Neuronal stem cell (in vitro differentiated cells): Measurements from ENCODE around the gene EPS8L2.
A peak's percentile ranks its signal among the peaks of the same experiment; 100 is the strongest.

Source experiments
- DNase-seq: peaks from one replicate; pipeline ENCODE4 v3.0.0-alpha.2; 2013; ENCODE audit warnings: low spot score
- H2AFZ ChIP-seq: one replicate; pipeline ENCODE4 v1.6.1; 2013; ENCODE audit warnings: mild to moderate bottlenecking, low read length, inconsistent platforms
- H2AK5ac ChIP-seq: 2 replicates; pipeline ENCODE4 v1.6.1; 2013; ENCODE audit warnings: low read depth, mild to moderate bottlenecking, inconsistent platforms, low read length, moderate library complexity, mixed read lengths
- H2BK120ac ChIP-seq: 2 replicates; pipeline ENCODE4 v1.6.1; 2013; ENCODE audit warnings: low read depth, mild to moderate bottlenecking, inconsistent platforms, low read length, moderate library complexity, mixed read lengths
- H2BK12ac ChIP-seq: one replicate; pipeline ENCODE4 v1.6.1; 2013; ENCODE audit warnings: low read length, inconsistent platforms
- H2BK15ac ChIP-seq: 2 replicates; pipeline ENCODE4 v1.6.1; 2013; ENCODE audit warnings: mild to moderate bottlenecking, low read length, inconsistent platforms, mixed read lengths
- H2BK5ac ChIP-seq: one replicate; pipeline ENCODE4 v1.6.1; 2013; ENCODE audit warnings: inconsistent platforms, mild to moderate bottlenecking, low read length, moderate library complexity
- H3K14ac ChIP-seq: one replicate; pipeline ENCODE4 v1.6.1; 2013; ENCODE audit warnings: low read length, inconsistent platforms
- H3K18ac ChIP-seq: 2 replicates; pipeline ENCODE4 v1.6.1; 2013; ENCODE audit warnings: low read length, inconsistent platforms
- H3K23ac ChIP-seq: 2 replicates; pipeline ENCODE4 v1.6.1; 2013; ENCODE audit warnings: low read depth, mild to moderate bottlenecking, mixed read lengths, low read length, inconsistent platforms; ENCODE audit not compliant: poor library complexity
- H3K27ac ChIP-seq: replicated peaks from 3 replicates; pipeline ENCODE4 v1.5.1; 2013; ENCODE audit warnings: low read length, inconsistent platforms
- H3K27me3 ChIP-seq, 3 experiments: 2 replicates each; pipeline ENCODE4 v1.6.1; 2013; ENCODE audit warnings: low read length in 3 of 3, mild to moderate bottlenecking in 2 of 3, inconsistent platforms in 1 of 3, low read depth in 1 of 3, mixed read lengths in 1 of 3, moderate library complexity in 1 of 3; ENCODE audit not compliant: control insufficient read depth in 3 of 3, insufficient read depth in 3 of 3
- H3K36me3 ChIP-seq, 2 donors: replicated peaks in 1 of 2; 2 replicates each; pipeline ENCODE4 v1.6.1; 2013; ENCODE audit warnings: low read length in 2 of 2; ENCODE audit not compliant: control insufficient read depth in 2 of 2, insufficient read depth in 2 of 2
- H3K4ac ChIP-seq: 2 replicates; pipeline ENCODE4 v1.6.1; 2013; ENCODE audit warnings: inconsistent platforms, mild to moderate bottlenecking, low read length, moderate library complexity
- H3K4me1 ChIP-seq, 2 donors: 1 replicate in 1 of 2; 2 replicates in 1 of 2; pipeline ENCODE4 v1.6.1; 2013; ENCODE audit warnings: low read length in 2 of 2, low read depth in 1 of 2; ENCODE audit not compliant: control insufficient read depth in 2 of 2, insufficient read depth in 1 of 2
- H3K4me2 ChIP-seq: one replicate; pipeline ENCODE4 v1.6.1; 2013; ENCODE audit warnings: mild to moderate bottlenecking, low read length, inconsistent platforms; ENCODE audit not compliant: insufficient read depth, poor library complexity, severe bottlenecking
- H3K4me3 ChIP-seq, 2 donors: 2 replicates each; pipeline ENCODE4 v1.5.1; 2013; ENCODE audit warnings: low read length in 2 of 2, mild to moderate bottlenecking in 2 of 2, inconsistent platforms in 1 of 2, moderate library complexity in 1 of 2
- H3K79me1 ChIP-seq: one replicate; pipeline ENCODE4 v1.6.1; 2013; ENCODE audit warnings: low read depth, mild to moderate bottlenecking, inconsistent platforms, low read length, moderate library complexity
- H3K9ac ChIP-seq: one replicate; pipeline ENCODE4 v1.6.1; 2013; ENCODE audit warnings: mild to moderate bottlenecking, low read depth, low read length, inconsistent platforms; ENCODE audit not compliant: poor library complexity
- H3K9me3 ChIP-seq, 2 donors: replicated peaks in 1 of 2; 2 replicates each; pipeline versions ENCODE3 to v1.6.1; 2013; ENCODE audit warnings: low read length in 2 of 2, mild to moderate bottlenecking in 2 of 2, inconsistent platforms in 1 of 2, low read depth in 1 of 2, mixed read lengths in 1 of 2, moderate library complexity in 1 of 2; ENCODE audit not compliant: control insufficient read depth in 2 of 2, insufficient read depth in 1 of 2
- H4K8ac ChIP-seq: one replicate; pipeline ENCODE4 v1.6.1; 2013; ENCODE audit warnings: low read depth, mild to moderate bottlenecking, inconsistent platforms, low read length, moderate library complexity
- H4K91ac ChIP-seq: one replicate; pipeline ENCODE4 v1.6.1; 2013; ENCODE audit warnings: low read length, low read depth, mild to moderate bottlenecking, inconsistent platforms; ENCODE audit not compliant: poor library complexity
- WGBS, 2 donors: extraction: QIAGEN DNeasy Blood & Tissue Kit; methylation state at CpG; one replicate each; pipeline ENCODE4 v1.1.7; 2013; ENCODE audit warnings: missing lambda C conversion rate in 2 of 2, mixed read lengths in 1 of 2; ENCODE audit not compliant: insufficient read length in 2 of 2, insufficient replicate concordance in 1 of 2; ENCODE audit errors: extremely low coverage in 2 of 2; 5-methylcytosine and 5-hydroxymethylcytosine counted together

EPS8L2 gene

DNA sequence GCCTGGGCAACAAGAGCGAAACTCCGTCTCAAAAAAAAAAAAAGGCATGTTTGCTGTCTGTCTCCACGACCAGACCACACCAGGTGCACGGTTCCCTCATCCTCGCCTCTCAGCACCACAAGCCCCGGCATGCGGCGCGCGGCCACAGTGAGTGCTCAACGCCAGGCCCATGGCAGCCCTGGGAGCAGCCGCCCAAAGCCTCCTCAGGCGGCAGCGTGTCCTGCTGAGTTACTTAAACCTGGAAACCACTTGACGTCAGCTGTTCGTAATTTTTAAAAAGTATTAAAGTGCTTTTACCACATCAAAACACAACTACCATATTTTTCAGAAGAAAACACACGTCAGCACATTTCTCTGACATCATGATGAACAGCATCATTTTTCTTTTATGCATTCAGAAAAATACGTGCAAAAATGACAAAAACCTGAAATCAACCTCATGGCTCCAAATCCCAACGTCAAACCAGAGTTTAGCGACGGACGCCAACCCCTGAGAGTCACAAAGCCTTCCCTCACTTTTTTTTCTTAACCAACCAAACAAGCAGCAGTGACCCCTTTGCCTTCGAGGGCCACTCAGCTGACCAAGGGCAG, 13.1 kb upstream of the EPS8L2 start:
- no peak overlapping the region for H4K91ac ChIP-seq
- H2BK5ac ChIP-seq, result no peak overlapping the region
- H2BK12ac ChIP-seq, result no peak overlapping the region
- peaks cover 13 to 22% of the 10 kb centered on the region in 2 donors for H3K4me1 ChIP-seq
- H3K4ac ChIP-seq, result no peak overlapping the region
- peak overlapping the region; percentile 91 for H3K23ac ChIP-seq
- no peak overlapping the region for H2BK120ac ChIP-seq
- no peak overlapping the region for H3K14ac ChIP-seq
- no peak overlapping the region for H3K18ac ChIP-seq
- H2AFZ ChIP-seq, result no peak overlapping the region
- H3K27ac ChIP-seq, result peak overlapping the region; percentile 35
- H2BK15ac ChIP-seq, result no peak overlapping the region
- peak overlapping the region; percentile 60 for H3K9ac ChIP-seq
- H4K8ac ChIP-seq, result no peak overlapping the region
- no peak overlapping the region for H3K4me3 ChIP-seq
- DNase-seq, result no peak
- H3K9me3 ChIP-seq, result no peaks in the 10 kb centered on the region
- peaks cover 16 to 32% of the 10 kb centered on the region in 2 donors for H3K36me3 ChIP-seq
- peaks cover 18% of the 10 kb centered on the region for H3K79me1 ChIP-seq
- H2AK5ac ChIP-seq, result no peak overlapping the region
- peak overlapping the region; percentile 32 for H3K4me2 ChIP-seq
- no peaks in the 10 kb centered on the region for H3K27me3 ChIP-seq
- WGBS, 2 donors, result no CpG with 5 or more reads among the region's 23 CpGs

DNA sequence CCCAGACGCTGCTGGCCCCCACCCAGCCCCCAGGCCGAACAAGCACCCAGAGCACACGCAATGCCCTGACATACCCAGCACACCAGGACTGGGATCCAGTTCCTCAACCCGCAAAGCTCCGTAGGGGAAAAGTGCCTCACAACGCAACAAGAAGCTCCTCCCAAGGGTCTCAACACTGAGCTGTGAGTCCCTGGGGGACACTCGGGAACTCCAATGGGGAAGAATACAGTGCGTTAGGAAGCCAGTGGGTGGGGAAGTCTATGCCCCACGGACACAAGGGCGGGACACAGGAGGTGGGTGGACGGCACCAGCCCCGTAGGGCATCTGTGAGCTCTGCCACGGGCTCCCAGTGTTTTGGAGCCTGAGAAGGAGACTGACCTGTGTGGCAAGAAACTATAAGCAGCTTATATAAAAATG, 12.6 kb upstream of the EPS8L2 start:
- H3K9me3 ChIP-seq, result no peaks in the 10 kb centered on the region
- no peak overlapping the region for H4K8ac ChIP-seq
- peak overlapping the region; percentile 97 for H2AK5ac ChIP-seq
- no peak overlapping the region for H3K18ac ChIP-seq
- H2BK5ac ChIP-seq, result no peak overlapping the region
- H3K27me3 ChIP-seq, result no peaks in the 10 kb centered on the region
- H2BK120ac ChIP-seq, result no peak overlapping the region
- H4K91ac ChIP-seq, result no peak overlapping the region
- peak overlapping the region; percentile 27 for H3K23ac ChIP-seq
- no peak overlapping the region for H3K4me3 ChIP-seq
- no peak overlapping the region for H3K4ac ChIP-seq
- H2BK15ac ChIP-seq, result no peak overlapping the region
- WGBS, 2 donors, result no CpG with 5 or more reads among the region's 13 CpGs
- peaks cover 13 to 27% of the 10 kb centered on the region in 2 donors for H3K36me3 ChIP-seq
- peak overlapping the region; percentile 71 for H3K4me2 ChIP-seq
- no peak overlapping the region for H2BK12ac ChIP-seq
- H3K27ac ChIP-seq, result peak overlapping the region; percentile 35
- peaks cover 18% of the 10 kb centered on the region for H3K79me1 ChIP-seq
- H3K14ac ChIP-seq, result no peak overlapping the region
- H3K9ac ChIP-seq, result peak overlapping the region; percentile 61
- H3K4me1 ChIP-seq, result peaks cover 13 to 27% of the 10 kb centered on the region in 2 donors
- no peak overlapping the region for H2AFZ ChIP-seq
- no peak for DNase-seq

DNA sequence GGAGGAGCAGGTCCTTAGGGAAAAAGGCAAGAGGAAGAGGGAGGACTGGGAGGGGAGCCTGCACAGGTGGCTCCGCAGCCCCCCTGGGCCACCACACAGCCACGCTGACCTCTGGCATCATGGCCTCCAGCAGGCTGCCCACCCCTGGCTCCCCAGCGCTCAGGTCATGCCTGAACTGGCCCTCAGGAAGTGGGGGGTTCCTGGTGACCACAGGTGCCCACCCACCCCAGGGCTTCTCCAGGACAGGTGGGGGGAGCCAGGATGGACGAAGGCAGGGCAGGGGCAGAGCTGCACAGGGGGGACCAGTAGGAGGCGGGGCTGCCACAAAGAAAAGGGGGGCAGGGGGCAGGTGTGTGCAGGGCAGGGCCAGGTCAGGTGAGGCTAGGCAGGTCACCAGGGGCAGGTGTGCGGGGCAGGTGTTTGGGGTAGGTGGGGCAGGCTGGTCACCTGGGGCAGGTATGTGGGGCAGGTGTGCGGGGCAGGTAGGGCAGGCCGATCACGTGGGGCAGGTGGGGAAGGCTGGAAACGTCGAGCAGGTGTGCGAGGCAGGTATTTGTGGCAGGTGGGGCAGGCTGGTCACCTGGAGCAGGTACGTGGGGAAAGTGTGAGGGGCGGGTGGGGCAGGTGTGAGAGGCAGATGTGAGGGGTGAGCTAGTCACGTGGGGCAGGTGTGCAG, 12.0 kb upstream of the EPS8L2 start:
- Histone ChIP-seq H2BK5ac (peak overlapping the region; percentile 53), H3K4me2 (peak overlapping the region; percentile 71), H3K27ac (no peak overlapping the region), H3K4me1 (peaks cover 13 to 29% of the 10 kb centered on the region in 2 donors), H3K27me3 (no peaks in the 10 kb centered on the region), H3K79me1 (peaks cover 18% of the 10 kb centered on the region), H2BK120ac (peak overlapping the region; percentile 91), H3K9me3 (no peaks in the 10 kb centered on the region), H3K9ac (peak overlapping the region; percentile 81), H3K36me3 (peaks cover 8 to 21% of the 10 kb centered on the region in 2 donors), H3K18ac (peak overlapping the region; percentile 92), H3K14ac (peak overlapping the region; percentile 71), H4K8ac (no peak overlapping the region), H4K91ac (no peak overlapping the region), H3K4me3 (peak overlapping the region; percentile 70 to 81), H2BK12ac (peak overlapping the region; percentile 73), H2AK5ac (peak overlapping the region; percentile 97), H2AFZ (no peak overlapping the region), H3K4ac (peak overlapping the region; percentile 84), H3K23ac (peak overlapping the region; percentile 94), H2BK15ac (peak overlapping the region; percentile 67)
- WGBS, 2 donors, result no CpG with 5 or more reads among the region's 15 CpGs
- DNase-seq, result no peak

DNA sequence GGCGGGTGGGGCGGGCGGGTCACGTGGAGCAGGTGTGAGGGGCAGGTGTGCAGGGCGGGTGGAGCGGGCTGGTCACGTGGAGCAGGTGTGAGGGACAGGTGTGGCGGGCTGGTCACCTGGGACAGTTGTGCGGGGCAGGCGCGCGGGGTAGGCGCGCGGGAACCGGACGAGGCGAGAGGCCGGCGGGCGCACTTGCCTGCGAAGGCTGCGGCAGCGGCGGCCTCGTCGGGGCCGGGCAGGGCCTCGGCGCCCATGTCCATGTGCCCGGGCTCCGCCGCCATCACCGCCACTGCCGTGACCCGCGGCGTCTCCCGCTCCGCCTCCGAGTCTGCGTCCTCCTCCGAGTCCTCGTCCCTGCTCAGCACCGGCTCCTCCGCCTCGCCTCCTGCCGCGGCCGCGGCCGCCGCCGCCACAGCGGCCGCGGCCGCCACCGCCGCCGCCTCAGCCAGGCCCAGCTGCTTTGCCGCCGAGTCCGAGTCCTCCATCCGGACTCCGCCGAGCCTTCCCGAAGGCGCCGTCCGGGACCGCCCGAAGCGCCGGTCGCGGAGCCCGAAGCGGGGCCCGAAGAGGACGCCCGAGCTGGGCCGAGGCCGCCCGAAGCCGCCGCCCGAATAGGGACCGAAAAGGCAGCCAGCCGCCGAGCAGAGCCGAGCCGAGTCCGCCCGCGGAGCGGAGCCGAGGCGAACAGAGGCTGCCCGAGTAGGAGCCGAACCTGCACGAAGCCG, 11.3 kb upstream of the EPS8L2 start, which contains the start of gene DEAF1:
Gene DEAF1, minus strand, starts transcription at position 660 of the 725 bp plus-strand sequence. Its CDS starts 175 bp downstream, at position 485.
- H3K4me3 ChIP-seq, result peak within 1 kb of the TSS; percentile 81 to 92

More for the DNA sequence above, 11.3 kb upstream of the EPS8L2 start, which contains the start of gene DEAF1:
- H3K9ac ChIP-seq, result peak within 1 kb of the TSS; percentile 98
- H3K4me1 ChIP-seq, result peaks cover 13 to 29% of the 10 kb centered on the region in 2 donors
- H3K36me3 ChIP-seq, result peaks cover 6 to 18% of the 10 kb centered on the region in 2 donors
- peak within 1 kb of the TSS; percentile 91 for H2BK120ac ChIP-seq
- H3K18ac ChIP-seq, result peak within 1 kb of the TSS; percentile 100
- H2AFZ ChIP-seq, result peak within 1 kb of the TSS; percentile 93
- H3K4me2 ChIP-seq, result peak within 1 kb of the TSS; percentile 71
- H3K9me3 ChIP-seq, result no peaks in the 10 kb centered on the region
- H3K4ac ChIP-seq, result peak within 1 kb of the TSS; percentile 84
- H3K23ac ChIP-seq, result peak within 1 kb of the TSS; percentile 94
- no peaks in the 10 kb centered on the region for H3K27me3 ChIP-seq
- H3K14ac ChIP-seq, result peak within 1 kb of the TSS; percentile 97
- no CpG with 5 or more reads among the region's 103 CpGs for whole genome bisulfite sequencing, 2 donors
- peak; percentile 99 for DNase-seq
- H4K8ac ChIP-seq, result no peak within 1 kb of the TSS
- peak within 1 kb of the TSS; percentile 100 for H2BK5ac ChIP-seq
- H3K27ac ChIP-seq, result peak within 1 kb of the TSS; percentile 99
- H2AK5ac ChIP-seq, result peak within 1 kb of the TSS; percentile 97
- no peak within 1 kb of the TSS for H2BK15ac ChIP-seq
- peak within 1 kb of the TSS; percentile 73 for H2BK12ac ChIP-seq
- peaks cover 16% of the 10 kb centered on the region for H3K79me1 ChIP-seq
- H4K91ac ChIP-seq, result peak within 1 kb of the TSS; percentile 12
